Astrocyte (in vitro differentiated cells and primary cell): ENCODE results near the gene ITGB1.
"Not testable (repeated sequence)": the region's sequence is repeated elsewhere in the genome, so short reads cannot be mapped to it uniquely, and the experiment has no call there.

Experiments
- CTCF ChIP-seq: IDR thresholded peaks from 2 replicates; pipeline ENCODE4 v1.5.1; 2011; ENCODE audit warnings: low read depth, mild to moderate bottlenecking, inconsistent platforms, low read length, moderate library complexity; ENCODE audit not compliant: insufficient read depth
- EZH2 ChIP-seq: IDR thresholded peaks from 2 replicates; pipeline ENCODE4 v1.6.1; 2012; ENCODE audit warnings: mild to moderate bottlenecking, low read length, inconsistent platforms; ENCODE audit not compliant: insufficient read depth

GRCh38 chr10:32909970-32910369 lies 48.1 kb downstream of the ITGB1 start:
- not testable (repeated sequence) for TF ChIP-seq CTCF, EZH2
